ENCODE results near the gene ITGB6.

GRCh38 chr2:160207804-160208654 lies 8.0 kb upstream of the ITGB6 start:
- TF ChIP-seq CTCF (IDR thresholded peaks at IDR 0.05; ENCODE audit: low read depth, low read length, poor library complexity, severe bottlenecking) (no peak), EZH2phosphoT487 (IDR thresholded peaks at IDR 0.05; ENCODE audit: borderline replicate concordance, low read length) (no peak)

Measured in DOHH2 (cell line).